DND-41 (cell line): ENCODE measurements around the gene ANKRD55.

Source experiments
- CTCF ChIP-seq: IDR thresholded peaks from 2 replicates; pipeline ENCODE4 v1.5.1; 2012; ENCODE audit warnings: borderline replicate concordance, low read length, moderate library complexity, mild to moderate bottlenecking; ENCODE audit not compliant: poor library complexity, severe bottlenecking; ENCODE audit errors: extremely low read depth
- EZH2 ChIP-seq: IDR thresholded peaks from 3 replicates; pipeline ENCODE4 v1.6.1; 2012; ENCODE audit warnings: borderline replicate concordance, low read depth, mild to moderate bottlenecking, moderate library complexity, low read length, inconsistent platforms; ENCODE audit not compliant: severe bottlenecking

- TF ChIP-seq CTCF (no peak), EZH2 (no peak)
Observed at GRCh38 chr5:56066931-56067450, 166.1 kb downstream of the ANKRD55 start.
